GM12892 (cell line): ENCODE results near the gene LAMA2.

Experiments used
- POLR2A ChIP-seq: IDR thresholded peaks from 2 replicates; pipeline ENCODE4 v1.6.1; 2011; ENCODE audit warnings: low read depth, low read length, control low read depth
- POLR2AphosphoS5 ChIP-seq: IDR thresholded peaks from 2 replicates; pipeline ENCODE4 v1.6.1; 2011; ENCODE audit warnings: low read depth, low read length, control low read depth
- TAF1 ChIP-seq: IDR thresholded peaks from 2 replicates; pipeline ENCODE4 v1.6.1; 2011; ENCODE audit warnings: low read depth, mild to moderate bottlenecking, control low read depth, low read length, borderline replicate concordance

- TF ChIP-seq POLR2AphosphoS5: no peak
- no peak for TF ChIP-seq POLR2A
- TF ChIP-seq TAF1: no peak
Measured at GRCh38 chr6:129510950-129511349, 628.0 kb downstream of the LAMA2 start.
